Endothelial cell of umbilical vein (primary cell): ENCODE results near the gene HINT2. TPM values are rescaled to one million over a fixed set of nuclear protein-coding genes. Genes with fewer than 3 reads are reported as not detected.

Source experiments
- BruUV-seq: library from RNA; stranded (reverse); fragments of 400-500 nt; replicated peaks from 2 replicates; lab custom pipeline; 2021; lab: Mats Ljungman, UMichigan
- CTCF ChIA-PET: fragments of 300-600, 350-600 bp; sonication (Branson Sonifier 250); formaldehyde crosslinking; loops from one replicate; lab custom pipeline; 2021; ENCODE audit warnings: antibody characterized with exemption, inconsistent platforms; lab: Charles Lee
- POLR2A ChIA-PET: fragments of 300-600, 350-600 bp; sonication (Branson Sonifier 250); formaldehyde crosslinking; loops from one replicate; lab custom pipeline; 2021; ENCODE audit warnings: antibody characterized with exemption, inconsistent platforms; lab: Charles Lee
- DNase-seq: peaks from one replicate; pipeline ENCODE4 v3.0.0-alpha.2; 2011; ENCODE audit warnings: low read depth, low spot score
- FAIRE-seq: peaks from 2 replicates; lab custom pipeline; 2011; peaks lifted over from hg19 to GRCh38; lab: Jason Lieb, UNC
- H2AFZ ChIP-seq: 2 replicates; pipeline ENCODE4 v1.6.0; 2012; ENCODE audit warnings: low read depth, low read length, control low read depth, inconsistent platforms
- H3K27ac ChIP-seq: 2 replicates; pipeline ENCODE4 v1.5.1; 2011; ENCODE audit warnings: low read depth, mild to moderate bottlenecking, control low read depth, low read length, moderate library complexity; ENCODE audit not compliant: insufficient read depth
- H3K27me3 ChIP-seq, 2 experiments: 2 replicates each; pipeline versions ENCODE4 v1.6.0 to v1.6.1; 2011; ENCODE audit warnings: low read length in 2 of 2, mixed read lengths in 1 of 2; ENCODE audit not compliant: control insufficient read depth in 2 of 2, insufficient read depth in 2 of 2
- H3K36me3 ChIP-seq, 2 experiments: 2 replicates in 1 of 2; 3 replicates in 1 of 2; pipeline ENCODE4 v1.5.1; 2011; ENCODE audit warnings: low read length in 2 of 2, mild to moderate bottlenecking in 1 of 2, moderate library complexity in 1 of 2; ENCODE audit not compliant: control insufficient read depth in 2 of 2, insufficient read depth in 2 of 2; ENCODE audit errors: extremely low read depth in 1 of 2
- H3K4me1 ChIP-seq: 3 replicates; pipeline ENCODE4 v1.5.1; 2011; ENCODE audit warnings: mild to moderate bottlenecking, low read length; ENCODE audit not compliant: control insufficient read depth, insufficient read depth; ENCODE audit errors: extremely low read depth
- H3K4me2 ChIP-seq: 2 replicates; pipeline ENCODE4 v1.6.1; 2011; ENCODE audit warnings: low read length, control low read depth, mixed read lengths; ENCODE audit not compliant: insufficient read depth
- H3K4me3 ChIP-seq, 3 experiments: fragments of 200-600 bp in 1 of 3; sonication (generic), shearing (Covaris generic) in 1 of 3; replicated peaks in 1 of 3; 2 replicates each; pipeline ENCODE4 v1.5.1; 2011 to 2016; ENCODE audit warnings: control low read depth in 3 of 3, low read length in 3 of 3, mild to moderate bottlenecking in 2 of 3, inconsistent platforms in 1 of 3, low read depth in 1 of 3, moderate library complexity in 1 of 3; ENCODE audit not compliant: insufficient read depth in 1 of 3
- H3K79me2 ChIP-seq: 2 replicates; pipeline ENCODE4 v1.6.0; 2012; ENCODE audit warnings: low read length, inconsistent platforms; ENCODE audit not compliant: control insufficient read depth, insufficient read depth
- H3K9ac ChIP-seq: replicated peaks from 2 replicates; pipeline ENCODE3; 2011; ENCODE audit warnings: low read length, control low read depth; ENCODE audit not compliant: insufficient read depth; ENCODE audit errors: extremely low read depth
- H3K9me1 ChIP-seq: replicated peaks from 3 replicates; pipeline ENCODE4 v1.6.0; 2011; ENCODE audit warnings: mild to moderate bottlenecking, low read length; ENCODE audit not compliant: control insufficient read depth, insufficient read depth; ENCODE audit errors: extremely low read depth
- H3K9me3 ChIP-seq: replicated peaks from 2 replicates; pipeline ENCODE4 v1.5.1; 2012; ENCODE audit warnings: low read length, inconsistent platforms; ENCODE audit not compliant: control insufficient read depth, insufficient read depth
- H4K20me1 ChIP-seq: replicated peaks from 2 replicates; pipeline ENCODE3; 2011; ENCODE audit warnings: mild to moderate bottlenecking, low read length; ENCODE audit not compliant: control insufficient read depth, insufficient read depth; ENCODE audit errors: extremely low read depth
- CTCF ChIP-seq, 2 donors: IDR thresholded peaks; 1 replicate in 1 of 2; 2 replicates in 1 of 2; pipeline ENCODE4 v1.5.1; 2011; ENCODE audit warnings: low read length in 2 of 2, mild to moderate bottlenecking in 2 of 2, moderate library complexity in 2 of 2, control low read depth in 1 of 2, inconsistent platforms in 1 of 2, low read depth in 1 of 2; ENCODE audit not compliant: insufficient read depth in 1 of 2; ENCODE audit errors: extremely low read depth in 1 of 2
- JUN ChIP-seq: IDR thresholded peaks from 2 replicates; pipeline ENCODE4 v1.6.1; 2011; ENCODE audit warnings: borderline replicate concordance, low read depth; ENCODE audit not compliant: insufficient read length, insufficient read depth
- MYC ChIP-seq: IDR thresholded peaks from one replicate; pipeline ENCODE4 v1.6.1; 2011; ENCODE audit warnings: mild to moderate bottlenecking, low read depth, low read length
- POLR2AphosphoS5 ChIP-seq: IDR thresholded peaks from 2 replicates; pipeline ENCODE4 v1.6.1; 2012; ENCODE audit warnings: low read depth, mild to moderate bottlenecking, control low read depth, low read length, moderate library complexity; ENCODE audit not compliant: insufficient read depth
- dilution Hi-C: fragments of 300-500 bp; cut with MboI; formaldehyde crosslinking; loops from one replicate; pipeline ENCODE4 v1.15.0; 2019; ENCODE audit warnings: low sequenced_read_pairs; ENCODE audit not compliant: extremely low pct_ligation_motif_present
- intact Hi-C: fragments of 100-400 bp; cut with micrococcal nuclease; formaldehyde crosslinking; loops from one replicate; pipeline ENCODE4 v1.10.0; 2022
- polyA plus RNA-seq, 4 experiments: library from polyadenylated mRNA; depleted of rRNA in 3 of 4; stranded (reverse) in 3 of 4; unstranded in 1 of 4; fragments of >200 nt; gene quantifications; 2 replicates each; pipeline versions ENCODE4 v1.2.1 to v1.2.3, GENCODE V29; 2011 to 2012; ENCODE audit warnings: missing spikeins in 1 of 4
- total RNA-seq: library from RNA; stranded (reverse); gene quantifications from 2 replicates; pipeline ENCODE4 v1.2.3, GENCODE V29; 2021

The HINT2 gene
- total and polyA plus RNA-seq, 2 donors (not counting 3 experiments of a cell fraction or from before 2014, with no cell fraction given) = 27.2 to 42.1 TPM

GRCh38 chr9:35827486-35827885 is 12.6 kb upstream of the HINT2 start:
- H3K4me3 ChIP-seq = no peak overlapping the region
- no TSS peak for BruUV-seq
- no peak for DNase-seq
- no peak for FAIRE-seq
- no peaks in the 10 kb centered on the region for H3K27me3 ChIP-seq
- no peak overlapping the region for H2AFZ ChIP-seq
- H3K4me1 ChIP-seq = peaks cover 9% of the 10 kb centered on the region
- no peaks in the 10 kb centered on the region for H4K20me1 ChIP-seq
- no peak overlapping the region for H3K9ac ChIP-seq
- H3K9me3 ChIP-seq = no peaks in the 10 kb centered on the region
- intact Hi-C loops = loop anchor here (5.0 kb wide), 1 partner anchor 120 kb away; no protein-coding TSS in a partner anchor
- H3K79me2 ChIP-seq = no peaks in the 10 kb centered on the region
- H3K4me2 ChIP-seq = no peak overlapping the region
- TF ChIP-seq POLR2AphosphoS5 (no peak), MYC (no peak), JUN (no peak)
- dilution Hi-C loops = no loop called here
- POLR2A ChIA-PET = no interaction called here
- no peaks in the 10 kb centered on the region for H3K9me1 ChIP-seq
- no peak overlapping the region for H3K27ac ChIP-seq
- H3K36me3 ChIP-seq = no peaks in the 10 kb centered on the region
- CTCF ChIA-PET = interaction anchor here (2.0 to 7.6 kb wide), 3 partner anchors 37 to 84 kb away, joined by 27 to 277 read pairs (median 212); partner anchors contain the start of gene NPR2

GRCh38 chr9:35826071-35826701 is 11.3 kb upstream of the HINT2 start:
- no peaks in the 10 kb centered on the region for H3K36me3 ChIP-seq
- intact Hi-C loops (loop anchor here (1.0 to 5.0 kb wide), 7 partner anchors 11 to 121 kb away; partner anchors contain the start of genes CREB3, HINT2 and TLN1), dilution Hi-C loops (no loop called here)
- peak; percentile 72 to 90 for TF ChIP-seq CTCF (IDR thresholded peaks at IDR 0.05; ENCODE audit: extremely low read depth in 1 of 2, insufficient read depth in 1 of 2, low read depth in 1 of 2, low read length in 2 of 2)
- no peak for TF ChIP-seq JUN
- no TSS peak for BruUV-seq
- FAIRE-seq = peak; percentile 97
- peak overlapping the region; percentile 68 for H2AFZ ChIP-seq
- POLR2A ChIA-PET = no interaction called here
- H4K20me1 ChIP-seq = no peaks in the 10 kb centered on the region
- no peaks in the 10 kb centered on the region for H3K9me1 ChIP-seq
- H3K27me3 ChIP-seq = no peaks in the 10 kb centered on the region
- no peak overlapping the region for H3K9ac ChIP-seq
- peaks cover 9% of the 10 kb centered on the region for H3K4me1 ChIP-seq
- no peak overlapping the region for H3K4me2 ChIP-seq
- DNase-seq = peak; percentile 85
- CTCF ChIA-PET = interaction anchor here (0.6 to 7.6 kb wide), 67 partner anchors 8 to 341 kb away, joined by 3 to 277 read pairs (median 5); partner anchors contain the start of genes CREB3, GBA2, HINT2 and HRCT1
- H3K27ac ChIP-seq = no peak overlapping the region
- no peak overlapping the region for H3K4me3 ChIP-seq
- no peaks in the 10 kb centered on the region for H3K79me2 ChIP-seq
- H3K9me3 ChIP-seq = no peaks in the 10 kb centered on the region
